Stomach (tissue), 4 donors: ENCODE measurements around the gene NACA.

ENCODE experiments used
- EP300 ChIP-seq: sonication (generic); formaldehyde crosslinking; IDR thresholded peaks from one replicate; pipeline ENCODE4 v1.6.1; 2017; ENCODE audit warnings: antibody characterized with exemption
- POLR2AphosphoS5 ChIP-seq, 3 donors: sonication (generic); formaldehyde crosslinking; IDR thresholded peaks; one replicate each; pipeline ENCODE4 v1.6.1; 2016; ENCODE audit warnings: antibody characterized with exemption in 3 of 3
- TF ChIP-seq, protein P1 (sequence below), 7 experiments: fragments of 450-650 bp in 4 of 7; fragments of 200-600 bp in 3 of 7; sonication (generic) in 3 of 7; IDR thresholded peaks; one replicate each; pipeline ENCODE4 v1.5.1; 2016 to 2019; ENCODE audit warnings: antibody characterized with exemption in 7 of 7, control low read depth in 2 of 7, mild to moderate bottlenecking in 1 of 7

GRCh38 chr12:56679883-56680575 lies 45.1 kb downstream of the NACA start:
- TF ChIP-seq, protein P1, sequence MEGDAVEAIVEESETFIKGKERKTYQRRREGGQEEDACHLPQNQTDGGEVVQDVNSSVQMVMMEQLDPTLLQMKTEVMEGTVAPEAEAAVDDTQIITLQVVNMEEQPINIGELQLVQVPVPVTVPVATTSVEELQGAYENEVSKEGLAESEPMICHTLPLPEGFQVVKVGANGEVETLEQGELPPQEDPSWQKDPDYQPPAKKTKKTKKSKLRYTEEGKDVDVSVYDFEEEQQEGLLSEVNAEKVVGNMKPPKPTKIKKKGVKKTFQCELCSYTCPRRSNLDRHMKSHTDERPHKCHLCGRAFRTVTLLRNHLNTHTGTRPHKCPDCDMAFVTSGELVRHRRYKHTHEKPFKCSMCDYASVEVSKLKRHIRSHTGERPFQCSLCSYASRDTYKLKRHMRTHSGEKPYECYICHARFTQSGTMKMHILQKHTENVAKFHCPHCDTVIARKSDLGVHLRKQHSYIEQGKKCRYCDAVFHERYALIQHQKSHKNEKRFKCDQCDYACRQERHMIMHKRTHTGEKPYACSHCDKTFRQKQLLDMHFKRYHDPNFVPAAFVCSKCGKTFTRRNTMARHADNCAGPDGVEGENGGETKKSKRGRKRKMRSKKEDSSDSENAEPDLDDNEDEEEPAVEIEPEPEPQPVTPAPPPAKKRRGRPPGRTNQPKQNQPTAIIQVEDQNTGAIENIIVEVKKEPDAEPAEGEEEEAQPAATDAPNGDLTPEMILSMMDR (IDR thresholded peaks at IDR 0.05) = no peak
- no peak for TF ChIP-seq POLR2AphosphoS5 (IDR thresholded peaks at IDR 0.05)
- TF ChIP-seq EP300 = no peak
